Progenitor cell of endocrine pancreas (in vitro differentiated cells): ENCODE results near the gene CABP1. TPM values are rescaled to one million over a fixed set of nuclear protein-coding genes. Genes with fewer than 3 reads are reported as not detected.

Experiments used
- DNase-seq: peaks from one replicate; pipeline ENCODE4 v3.0.0; 2021; ENCODE audit warnings: low spot score; ENCODE audit not compliant: unreplicated experiment
- H3K27ac Mint-ChIP-seq: 2 replicates; pipeline ENCODE4 v1.8.0; 2021; ENCODE audit warnings: mild to moderate bottlenecking, moderate library complexity, mixed read lengths
- H3K27me3 Mint-ChIP-seq: 2 replicates; pipeline ENCODE4 v1.8.0; 2021; ENCODE audit warnings: mixed read lengths
- H3K36me3 Mint-ChIP-seq: 2 replicates; pipeline ENCODE4 v1.8.0; 2022; ENCODE audit warnings: mixed read lengths; ENCODE audit not compliant: insufficient read depth
- H3K4me1 Mint-ChIP-seq: 2 replicates; pipeline ENCODE4 v1.8.0; 2021; ENCODE audit warnings: low read depth, mixed read lengths
- H3K4me3 Mint-ChIP-seq: 2 replicates; pipeline ENCODE4 v1.8.0; 2021; ENCODE audit warnings: low read depth, mild to moderate bottlenecking, moderate library complexity, mixed read lengths
- H3K9me3 Mint-ChIP-seq: 2 replicates; pipeline ENCODE4 v1.8.0; 2021; ENCODE audit warnings: low read depth, mixed read lengths
- total RNA-seq: library from RNA; stranded (reverse); gene quantifications from 2 replicates; pipeline ENCODE4 v1.2.1, GENCODE V29; 2021
- TF ChIP-seq, protein P1 (sequence below): fragments of 200-600 bp; sonication (generic); IDR thresholded peaks from one replicate; pipeline ENCODE4 v1.5.0; 2021; ENCODE audit warnings: antibody characterized with exemption, mild to moderate bottlenecking; ENCODE audit not compliant: unreplicated experiment

CABP1 gene
- total RNA-seq, 1 donor from 2014 or later = 0.19 TPM

DNA sequence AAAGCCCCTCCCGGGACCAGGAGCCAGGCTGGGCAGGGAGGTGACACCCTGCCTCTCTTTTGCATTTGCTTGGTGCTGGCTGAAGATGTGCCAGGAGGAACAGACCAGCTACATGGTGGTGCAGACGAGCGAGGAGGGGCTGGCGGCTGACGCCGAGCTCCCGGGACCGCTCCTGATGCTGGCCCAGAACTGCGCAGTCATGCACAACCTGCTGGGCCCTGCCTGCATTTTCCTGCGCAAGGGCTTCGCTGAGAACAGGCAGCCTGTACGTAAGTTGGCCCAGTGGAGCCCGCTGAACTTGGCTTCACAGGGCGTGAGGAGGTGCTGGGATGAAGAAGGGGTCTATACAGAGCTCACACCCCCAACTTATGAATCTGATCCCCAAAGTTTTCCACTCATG, 15.6 kb downstream of the CABP1 start:
- no peaks in the 10 kb centered on the region for H3K4me1 Mint-ChIP-seq
- peaks cover 36% of the 10 kb centered on the region for H3K27me3 Mint-ChIP-seq

DNA sequence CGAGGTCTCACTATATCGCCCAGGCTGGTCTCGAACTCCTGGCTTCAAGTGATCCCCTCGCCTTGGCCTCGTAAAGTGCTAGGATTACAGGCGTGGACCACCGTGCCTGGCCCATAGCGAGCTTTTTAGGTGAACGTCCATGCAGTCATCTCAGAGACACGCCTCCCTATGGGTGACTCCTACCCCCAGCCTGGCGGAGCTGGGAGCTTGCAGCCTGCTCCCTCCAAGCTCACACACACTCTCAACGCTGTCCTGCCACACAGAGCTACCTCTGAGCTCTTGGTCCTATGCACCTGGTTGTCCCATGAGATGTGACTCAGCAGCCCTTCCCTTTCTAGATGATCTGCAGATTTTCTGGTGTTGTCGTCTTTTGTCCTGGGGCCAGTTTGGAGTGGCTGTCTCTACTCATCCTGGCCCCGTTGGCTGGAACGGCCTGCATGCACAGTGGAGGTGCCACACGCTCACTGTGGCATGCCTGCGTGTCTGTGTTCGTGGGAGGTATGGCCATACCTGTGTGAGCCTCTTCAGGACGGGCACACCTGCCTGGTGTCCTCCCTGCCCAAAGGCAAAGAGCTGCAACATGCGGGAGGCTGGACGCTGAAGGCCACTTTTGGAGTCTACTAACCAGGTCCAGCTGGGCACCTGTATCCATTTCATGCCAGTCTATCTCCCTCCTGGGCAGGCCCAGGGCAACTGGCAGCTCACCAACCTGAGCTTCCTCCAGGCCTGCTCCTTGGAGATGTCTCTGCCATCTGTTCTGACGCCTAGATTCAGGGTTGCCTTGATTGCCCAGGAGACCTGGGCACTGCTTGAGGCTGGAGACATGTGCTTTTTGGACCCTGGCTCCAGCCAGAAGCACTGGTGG, 18.1 kb downstream of the CABP1 start:
- DNase-seq = no peak
- TF ChIP-seq, protein P1, sequence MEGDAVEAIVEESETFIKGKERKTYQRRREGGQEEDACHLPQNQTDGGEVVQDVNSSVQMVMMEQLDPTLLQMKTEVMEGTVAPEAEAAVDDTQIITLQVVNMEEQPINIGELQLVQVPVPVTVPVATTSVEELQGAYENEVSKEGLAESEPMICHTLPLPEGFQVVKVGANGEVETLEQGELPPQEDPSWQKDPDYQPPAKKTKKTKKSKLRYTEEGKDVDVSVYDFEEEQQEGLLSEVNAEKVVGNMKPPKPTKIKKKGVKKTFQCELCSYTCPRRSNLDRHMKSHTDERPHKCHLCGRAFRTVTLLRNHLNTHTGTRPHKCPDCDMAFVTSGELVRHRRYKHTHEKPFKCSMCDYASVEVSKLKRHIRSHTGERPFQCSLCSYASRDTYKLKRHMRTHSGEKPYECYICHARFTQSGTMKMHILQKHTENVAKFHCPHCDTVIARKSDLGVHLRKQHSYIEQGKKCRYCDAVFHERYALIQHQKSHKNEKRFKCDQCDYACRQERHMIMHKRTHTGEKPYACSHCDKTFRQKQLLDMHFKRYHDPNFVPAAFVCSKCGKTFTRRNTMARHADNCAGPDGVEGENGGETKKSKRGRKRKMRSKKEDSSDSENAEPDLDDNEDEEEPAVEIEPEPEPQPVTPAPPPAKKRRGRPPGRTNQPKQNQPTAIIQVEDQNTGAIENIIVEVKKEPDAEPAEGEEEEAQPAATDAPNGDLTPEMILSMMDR = no peak
- Mint-ChIP-seq H3K4me1 (no peaks in the 10 kb centered on the region), H3K27me3 (peaks cover 15% of the 10 kb centered on the region), H3K9me3 (no peaks in the 10 kb centered on the region), H3K4me3 (no peak overlapping the region), H3K27ac (no peak overlapping the region), H3K36me3 (no peaks in the 10 kb centered on the region)

More for the DNA sequence above, 15.6 kb downstream of the CABP1 start:
- no peak overlapping the region for H3K27ac Mint-ChIP-seq
- no peaks in the 10 kb centered on the region for H3K36me3 Mint-ChIP-seq
- TF ChIP-seq, protein P1 = no peak
- DNase-seq = no peak
- no peak overlapping the region for H3K4me3 Mint-ChIP-seq
- H3K9me3 Mint-ChIP-seq = no peaks in the 10 kb centered on the region

DNA sequence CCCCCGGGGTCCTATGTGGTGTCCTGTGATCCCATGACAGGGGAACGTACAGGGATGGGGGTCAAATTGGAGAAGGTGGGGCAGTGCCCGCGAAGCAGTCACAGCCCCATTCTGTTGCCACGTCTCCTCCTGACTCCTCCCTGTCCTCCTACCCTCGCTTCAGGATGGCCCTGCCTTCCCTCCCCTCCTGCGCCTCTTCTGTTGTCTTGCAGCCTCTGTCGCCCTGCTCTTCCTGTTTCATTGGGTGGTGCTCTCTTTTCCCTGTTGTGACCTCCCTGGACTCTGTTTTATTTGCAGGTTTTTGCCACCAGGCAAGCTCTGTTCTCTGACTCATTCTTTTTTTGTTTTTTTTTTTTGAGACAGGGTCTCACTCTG, 18.7 kb downstream of the CABP1 start:
- TF ChIP-seq, protein P1 = no peak
- Mint-ChIP-seq H3K9me3 (no peaks in the 10 kb centered on the region), H3K27ac (no peak overlapping the region), H3K36me3 (no peaks in the 10 kb centered on the region), H3K4me1 (no peaks in the 10 kb centered on the region), H3K27me3 (peaks cover 12% of the 10 kb centered on the region), H3K4me3 (no peak overlapping the region)
- no peak for DNase-seq

DNA sequence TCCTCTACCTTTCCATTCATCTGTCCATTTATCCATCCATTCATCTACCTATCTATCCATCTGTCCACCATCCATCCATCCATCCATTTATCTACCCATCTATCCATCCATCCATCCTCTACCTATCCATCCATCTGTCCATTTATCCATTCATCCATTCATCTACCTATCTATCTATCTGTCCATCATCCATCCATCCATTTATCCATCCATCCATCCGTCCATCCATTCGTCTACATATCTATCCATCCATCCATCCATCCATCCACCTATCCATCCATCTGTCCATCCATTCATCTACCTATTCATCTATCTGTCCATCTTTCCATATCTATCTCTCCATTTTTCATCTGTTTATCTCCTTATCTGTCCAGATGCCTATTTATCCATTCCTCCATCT, 21.0 kb downstream of the CABP1 start:
- no peak overlapping the region for H3K4me3 Mint-ChIP-seq
- TF ChIP-seq, protein P1 = no peak
- DNase-seq = no peak
- no peaks in the 10 kb centered on the region for H3K36me3 Mint-ChIP-seq
- no peaks in the 10 kb centered on the region for H3K4me1 Mint-ChIP-seq
- H3K27ac Mint-ChIP-seq = no peak overlapping the region
- H3K27me3 Mint-ChIP-seq = peaks cover 14% of the 10 kb centered on the region
- H3K9me3 Mint-ChIP-seq = no peaks in the 10 kb centered on the region

DNA sequence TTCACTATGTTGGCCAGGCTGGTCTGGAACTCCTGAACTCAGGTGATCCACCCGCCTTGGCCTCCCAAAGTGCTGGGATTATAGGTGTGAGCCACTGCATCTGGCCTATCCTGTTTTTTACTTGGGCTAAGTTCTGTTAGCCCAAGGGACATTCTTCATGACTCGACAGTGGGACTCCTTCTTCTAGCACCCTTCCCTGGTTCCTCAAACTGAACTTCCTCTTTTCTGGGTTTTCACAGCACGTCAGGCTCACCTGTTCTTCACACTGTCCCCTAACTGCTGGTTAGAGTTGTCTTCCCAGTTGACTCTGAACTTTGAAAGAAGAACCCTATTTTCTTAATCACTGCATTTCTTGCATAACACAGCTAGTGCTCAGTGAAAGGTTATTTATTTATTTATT, 22.5 kb downstream of the CABP1 start:
- Mint-ChIP-seq H3K27ac (no peak overlapping the region), H3K27me3 (peaks cover 18% of the 10 kb centered on the region), H3K4me1 (no peaks in the 10 kb centered on the region), H3K36me3 (no peaks in the 10 kb centered on the region), H3K4me3 (no peak overlapping the region), H3K9me3 (no peaks in the 10 kb centered on the region)
- TF ChIP-seq, protein P1 = no peak
- no peak for DNase-seq
